K562 (cell line): ENCODE results near the gene CDH12. TPM values are rescaled to one million over a fixed set of nuclear protein-coding genes. Genes with fewer than 3 reads are reported as not detected.

Source experiments
- CBFA2T3 ChIP-seq: fragments of 450-650 bp; IDR thresholded peaks from 2 replicates; pipeline ENCODE4 v1.6.1; 2017
- ZBTB17 ChIP-seq: fragments of 450-650 bp; formaldehyde crosslinking; IDR thresholded peaks from 2 replicates; pipeline ENCODE4 v1.4.0; 2020; ENCODE audit warnings: mild to moderate bottlenecking
- ZNF785 ChIP-seq: fragments of 250-450 bp; sonication (Bioruptor Pico); IDR thresholded peaks from 2 replicates; pipeline ENCODE4 v1.4.0; 2020; ENCODE audit warnings: mild to moderate bottlenecking
- polyA plus RNA-seq, 8 experiments: library from polyadenylated mRNA; depleted of rRNA in 4 of 8; stranded (reverse) in 5 of 8; unstranded in 3 of 8; fragments of >200 nt; fragmentation: Nextera tagmentation in 2 of 8; fragmentation: Illumina TruSeq in 1 of 8; extraction: Ambion mirVana in 2 of 8; extraction: Trizol in 1 of 8; gene quantifications; 2 replicates each; pipeline versions ENCODE4 v1.2.1 to v1.2.3, GENCODE V29; 2011 to 2014; ENCODE audit warnings: inconsistent platforms in 1 of 8, missing spikeins in 1 of 8
- total RNA-seq, 7 experiments: library from RNA; depleted of rRNA in 6 of 7; stranded (reverse); fragments of >200 nt in 6 of 7; fragmentation: Illumina TruSeq in 2 of 7; extraction: Trizol in 2 of 7; gene quantifications; 2 replicates each; pipeline versions ENCODE4 v1.2.1 to v1.2.3, GENCODE V29; 2011 to 2021; ENCODE audit warnings: low replicate concordance in 1 of 7
- TF ChIP-seq, protein P1 (sequence below): fragments of 450-650 bp; IDR thresholded peaks from 2 replicates; pipeline ENCODE4 v1.7.1; 2018; ENCODE audit warnings: mild to moderate bottlenecking, low read depth; ENCODE audit not compliant: partially characterized antibody
- TF ChIP-seq, protein P2 (sequence below), 2 experiments: fragments of 450-650 bp; IDR thresholded peaks; 2 replicates each; pipeline ENCODE4 v1.6.1; 2016
- TF ChIP-seq, protein P3 (sequence below): IDR thresholded peaks from 3 replicates; pipeline ENCODE4 v1.6.1; 2011; ENCODE audit warnings: borderline replicate concordance, mild to moderate bottlenecking, moderate library complexity; ENCODE audit not compliant: insufficient read length; ENCODE audit errors: extremely low read depth

The CDH12 gene
- total and polyA plus RNA-seq, 9 of the 15 experiments (the other 6 are each of a cell fraction or from before 2014, with no cell fraction given), result 0.03 to 1.7 (median 0.37) TPM

DNA sequence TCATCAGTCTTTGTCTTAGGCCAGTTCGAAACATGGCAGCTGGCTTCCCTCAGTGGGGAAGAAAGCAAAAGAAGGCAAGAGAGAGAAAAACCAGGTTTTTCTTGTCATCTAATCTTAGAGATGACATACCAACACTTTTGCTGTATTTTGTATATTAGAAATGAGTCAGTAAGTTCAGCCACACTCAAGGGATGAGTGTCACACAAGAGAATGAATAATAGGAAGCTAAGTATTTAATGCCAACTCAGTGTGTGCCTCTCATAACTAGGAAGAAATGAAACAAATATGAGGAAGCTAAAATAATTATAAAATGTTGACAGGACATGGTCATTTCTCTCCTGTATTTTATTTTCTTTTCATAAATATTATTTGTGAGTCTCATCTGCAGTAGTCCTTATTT is 65.3 kb downstream of the CDH12 start (continued):
- TF ChIP-seq, protein P1, sequence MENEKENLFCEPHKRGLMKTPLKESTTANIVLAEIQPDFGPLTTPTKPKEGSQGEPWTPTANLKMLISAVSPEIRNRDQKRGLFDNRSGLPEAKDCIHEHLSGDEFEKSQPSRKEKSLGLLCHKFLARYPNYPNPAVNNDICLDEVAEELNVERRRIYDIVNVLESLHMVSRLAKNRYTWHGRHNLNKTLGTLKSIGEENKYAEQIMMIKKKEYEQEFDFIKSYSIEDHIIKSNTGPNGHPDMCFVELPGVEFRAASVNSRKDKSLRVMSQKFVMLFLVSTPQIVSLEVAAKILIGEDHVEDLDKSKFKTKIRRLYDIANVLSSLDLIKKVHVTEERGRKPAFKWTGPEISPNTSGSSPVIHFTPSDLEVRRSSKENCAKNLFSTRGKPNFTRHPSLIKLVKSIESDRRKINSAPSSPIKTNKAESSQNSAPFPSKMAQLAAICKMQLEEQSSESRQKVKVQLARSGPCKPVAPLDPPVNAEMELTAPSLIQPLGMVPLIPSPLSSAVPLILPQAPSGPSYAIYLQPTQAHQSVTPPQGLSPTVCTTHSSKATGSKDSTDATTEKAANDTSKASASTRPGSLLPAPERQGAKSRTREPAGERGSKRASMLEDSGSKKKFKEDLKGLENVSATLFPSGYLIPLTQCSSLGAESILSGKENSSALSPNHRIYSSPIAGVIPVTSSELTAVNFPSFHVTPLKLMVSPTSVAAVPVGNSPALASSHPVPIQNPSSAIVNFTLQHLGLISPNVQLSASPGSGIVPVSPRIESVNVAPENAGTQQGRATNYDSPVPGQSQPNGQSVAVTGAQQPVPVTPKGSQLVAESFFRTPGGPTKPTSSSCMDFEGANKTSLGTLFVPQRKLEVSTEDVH, result no peak
- TF ChIP-seq, protein P2, sequence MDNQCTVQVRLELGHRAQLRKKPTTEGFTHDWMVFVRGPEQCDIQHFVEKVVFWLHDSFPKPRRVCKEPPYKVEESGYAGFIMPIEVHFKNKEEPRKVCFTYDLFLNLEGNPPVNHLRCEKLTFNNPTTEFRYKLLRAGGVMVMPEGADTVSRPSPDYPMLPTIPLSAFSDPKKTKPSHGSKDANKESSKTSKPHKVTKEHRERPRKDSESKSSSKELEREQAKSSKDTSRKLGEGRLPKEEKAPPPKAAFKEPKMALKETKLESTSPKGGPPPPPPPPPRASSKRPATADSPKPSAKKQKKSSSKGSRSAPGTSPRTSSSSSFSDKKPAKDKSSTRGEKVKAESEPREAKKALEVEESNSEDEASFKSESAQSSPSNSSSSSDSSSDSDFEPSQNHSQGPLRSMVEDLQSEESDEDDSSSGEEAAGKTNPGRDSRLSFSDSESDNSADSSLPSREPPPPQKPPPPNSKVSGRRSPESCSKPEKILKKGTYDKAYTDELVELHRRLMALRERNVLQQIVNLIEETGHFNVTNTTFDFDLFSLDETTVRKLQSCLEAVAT (IDR thresholded peaks at IDR 0.05), result no peak
- no peak for TF ChIP-seq ZBTB17 (CRISPR knock-in tag)
- TF ChIP-seq CBFA2T3, result no peak
- TF ChIP-seq, protein P3, sequence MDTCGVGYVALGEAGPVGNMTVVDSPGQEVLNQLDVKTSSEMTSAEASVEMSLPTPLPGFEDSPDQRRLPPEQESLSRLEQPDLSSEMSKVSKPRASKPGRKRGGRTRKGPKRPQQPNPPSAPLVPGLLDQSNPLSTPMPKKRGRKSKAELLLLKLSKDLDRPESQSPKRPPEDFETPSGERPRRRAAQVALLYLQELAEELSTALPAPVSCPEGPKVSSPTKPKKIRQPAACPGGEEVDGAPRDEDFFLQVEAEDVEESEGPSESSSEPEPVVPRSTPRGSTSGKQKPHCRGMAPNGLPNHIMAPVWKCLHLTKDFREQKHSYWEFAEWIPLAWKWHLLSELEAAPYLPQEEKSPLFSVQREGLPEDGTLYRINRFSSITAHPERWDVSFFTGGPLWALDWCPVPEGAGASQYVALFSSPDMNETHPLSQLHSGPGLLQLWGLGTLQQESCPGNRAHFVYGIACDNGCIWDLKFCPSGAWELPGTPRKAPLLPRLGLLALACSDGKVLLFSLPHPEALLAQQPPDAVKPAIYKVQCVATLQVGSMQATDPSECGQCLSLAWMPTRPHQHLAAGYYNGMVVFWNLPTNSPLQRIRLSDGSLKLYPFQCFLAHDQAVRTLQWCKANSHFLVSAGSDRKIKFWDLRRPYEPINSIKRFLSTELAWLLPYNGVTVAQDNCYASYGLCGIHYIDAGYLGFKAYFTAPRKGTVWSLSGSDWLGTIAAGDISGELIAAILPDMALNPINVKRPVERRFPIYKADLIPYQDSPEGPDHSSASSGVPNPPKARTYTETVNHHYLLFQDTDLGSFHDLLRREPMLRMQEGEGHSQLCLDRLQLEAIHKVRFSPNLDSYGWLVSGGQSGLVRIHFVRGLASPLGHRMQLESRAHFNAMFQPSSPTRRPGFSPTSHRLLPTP, result no peak
- no peak for TF ChIP-seq ZNF785 (CRISPR knock-in tag)
